HFFc6 (cell line): ENCODE results near the gene NDC1. TPM values are rescaled to one million over a fixed set of nuclear protein-coding genes. Genes with fewer than 3 reads are reported as not detected.

Experiments
- DNase-seq: peaks from one replicate; pipeline ENCODE4 v3.0.0-alpha.2; 2018
- H3K27ac Mint-ChIP-seq: 2 replicates; pipeline ENCODE4 v1.8.0; 2020; ENCODE audit warnings: mild to moderate bottlenecking, mixed read lengths
- H3K27me3 Mint-ChIP-seq: 2 replicates; pipeline ENCODE4 v1.8.0; 2021; ENCODE audit warnings: mild to moderate bottlenecking, moderate library complexity, mixed read lengths; ENCODE audit not compliant: insufficient read depth
- H3K36me3 Mint-ChIP-seq: 2 replicates; pipeline ENCODE4 v1.8.0; 2021; ENCODE audit warnings: low read depth, mixed read lengths
- H3K4me1 Mint-ChIP-seq: 2 replicates; pipeline ENCODE4 v1.8.0; 2020; ENCODE audit warnings: low read depth, mixed read lengths
- H3K4me3 Mint-ChIP-seq: 2 replicates; pipeline ENCODE4 v1.8.0; 2020; ENCODE audit warnings: mild to moderate bottlenecking, moderate library complexity, mixed read lengths
- H3K9me3 Mint-ChIP-seq: 2 replicates; pipeline ENCODE4 v1.8.0; 2020; ENCODE audit warnings: mild to moderate bottlenecking, mixed read lengths
- total RNA-seq, 6 experiments: library from RNA; stranded (reverse); fragmentation: NEBNext Ultra II Directional; extraction: Animal tissue kit (Norgen Biotek cat#: 25700); gene quantifications; 2 replicates in 1 of 6; 3 replicates in 5 of 6; pipeline ENCODE4 v1.2.3, GENCODE V29; 2021
- TF ChIP-seq, protein P1 (sequence below): fragments of 200-600 bp; sonication (generic); IDR thresholded peaks from 2 replicates; pipeline ENCODE4 v1.5.0; 2021; ENCODE audit warnings: antibody characterized with exemption, mild to moderate bottlenecking

Gene NDC1
- total RNA-seq, 6 experiments from 2014 or later = 15.3 to 27.2 (median 22.7) TPM

DNA sequence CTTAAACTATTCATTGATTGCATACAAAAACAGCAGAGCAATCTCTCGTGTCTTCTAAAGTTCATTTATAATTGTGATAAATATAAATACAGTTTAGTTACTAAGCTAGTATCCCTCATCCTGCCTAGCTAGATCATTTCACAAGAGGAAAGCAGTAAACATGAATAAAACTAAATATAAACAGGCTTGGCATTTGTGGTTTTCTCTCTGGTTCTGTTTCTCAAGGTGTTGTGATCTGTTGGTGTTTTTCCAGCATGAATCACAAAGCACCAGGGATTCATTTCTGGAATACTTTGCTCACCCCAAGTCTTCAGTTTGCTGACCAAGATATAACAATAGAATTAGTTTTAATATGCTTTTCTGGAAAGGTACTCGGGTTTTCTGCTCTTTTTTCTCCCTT lies 66.4 kb downstream of the NDC1 start:
- Mint-ChIP-seq H3K27me3 (no peaks in the 10 kb centered on the region; the same call in 1 of the 2 replicates), H3K9me3 (no peaks in the 10 kb centered on the region), H3K27ac (peak overlapping the region; percentile 6; the same call in 1 of the 2 replicates), H3K4me1 (peaks cover 33% of the 10 kb centered on the region), H3K36me3 (peaks cover 6% of the 10 kb centered on the region), H3K4me3 (no peak overlapping the region)
- TF ChIP-seq, protein P1, sequence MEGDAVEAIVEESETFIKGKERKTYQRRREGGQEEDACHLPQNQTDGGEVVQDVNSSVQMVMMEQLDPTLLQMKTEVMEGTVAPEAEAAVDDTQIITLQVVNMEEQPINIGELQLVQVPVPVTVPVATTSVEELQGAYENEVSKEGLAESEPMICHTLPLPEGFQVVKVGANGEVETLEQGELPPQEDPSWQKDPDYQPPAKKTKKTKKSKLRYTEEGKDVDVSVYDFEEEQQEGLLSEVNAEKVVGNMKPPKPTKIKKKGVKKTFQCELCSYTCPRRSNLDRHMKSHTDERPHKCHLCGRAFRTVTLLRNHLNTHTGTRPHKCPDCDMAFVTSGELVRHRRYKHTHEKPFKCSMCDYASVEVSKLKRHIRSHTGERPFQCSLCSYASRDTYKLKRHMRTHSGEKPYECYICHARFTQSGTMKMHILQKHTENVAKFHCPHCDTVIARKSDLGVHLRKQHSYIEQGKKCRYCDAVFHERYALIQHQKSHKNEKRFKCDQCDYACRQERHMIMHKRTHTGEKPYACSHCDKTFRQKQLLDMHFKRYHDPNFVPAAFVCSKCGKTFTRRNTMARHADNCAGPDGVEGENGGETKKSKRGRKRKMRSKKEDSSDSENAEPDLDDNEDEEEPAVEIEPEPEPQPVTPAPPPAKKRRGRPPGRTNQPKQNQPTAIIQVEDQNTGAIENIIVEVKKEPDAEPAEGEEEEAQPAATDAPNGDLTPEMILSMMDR = no peak
- peak; percentile 82 for DNase-seq

DNA sequence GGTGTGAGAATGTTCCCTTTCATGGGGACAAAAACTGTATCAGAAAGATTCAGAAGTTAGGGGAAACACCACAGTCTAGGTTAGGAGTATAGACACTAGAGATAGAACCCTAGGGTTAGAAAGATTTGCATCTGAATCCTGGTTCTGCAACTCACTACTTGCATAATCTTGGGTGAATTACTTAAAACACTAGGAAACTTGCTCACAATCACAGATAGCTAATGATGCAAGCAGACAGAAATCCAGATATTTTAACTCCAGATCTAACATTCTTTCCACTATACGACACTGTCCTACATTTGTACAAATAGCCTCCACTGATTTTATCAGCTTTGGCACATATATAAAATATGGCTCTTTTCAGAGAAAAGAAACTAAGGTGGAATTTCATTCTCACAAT lies 68.3 kb downstream of the NDC1 start:
- no peaks in the 10 kb centered on the region for H3K27me3 Mint-ChIP-seq
- DNase-seq = peak; percentile 33
- H3K36me3 Mint-ChIP-seq = peaks cover 6% of the 10 kb centered on the region
- H3K4me1 Mint-ChIP-seq = peaks cover 52% of the 10 kb centered on the region
- H3K27ac Mint-ChIP-seq = no peak overlapping the region
- TF ChIP-seq, protein P1 = no peak
- no peaks in the 10 kb centered on the region for H3K9me3 Mint-ChIP-seq
- H3K4me3 Mint-ChIP-seq = no peak overlapping the region

DNA sequence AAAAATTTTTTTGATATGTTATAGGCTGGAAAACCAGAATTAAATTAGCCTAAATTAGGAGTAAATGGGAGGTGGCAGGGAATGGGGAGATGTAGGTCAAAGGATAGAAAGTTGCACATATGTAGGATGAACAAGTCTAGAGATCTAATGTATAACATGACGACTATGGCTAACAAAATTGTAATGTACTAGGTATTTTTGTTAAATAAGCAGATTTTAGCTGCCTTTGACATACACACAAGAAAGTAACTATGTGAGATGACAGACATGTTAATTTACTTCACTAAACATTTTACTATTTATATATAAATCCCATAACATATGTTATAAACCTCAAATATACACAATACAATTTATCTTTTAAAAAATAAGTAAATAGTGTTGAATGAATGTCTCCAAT lies 68.9 kb downstream of the NDC1 start:
- Mint-ChIP-seq H3K27ac (no peak overlapping the region; the same call in 1 of the 2 replicates), H3K4me3 (no peak overlapping the region)

DNA sequence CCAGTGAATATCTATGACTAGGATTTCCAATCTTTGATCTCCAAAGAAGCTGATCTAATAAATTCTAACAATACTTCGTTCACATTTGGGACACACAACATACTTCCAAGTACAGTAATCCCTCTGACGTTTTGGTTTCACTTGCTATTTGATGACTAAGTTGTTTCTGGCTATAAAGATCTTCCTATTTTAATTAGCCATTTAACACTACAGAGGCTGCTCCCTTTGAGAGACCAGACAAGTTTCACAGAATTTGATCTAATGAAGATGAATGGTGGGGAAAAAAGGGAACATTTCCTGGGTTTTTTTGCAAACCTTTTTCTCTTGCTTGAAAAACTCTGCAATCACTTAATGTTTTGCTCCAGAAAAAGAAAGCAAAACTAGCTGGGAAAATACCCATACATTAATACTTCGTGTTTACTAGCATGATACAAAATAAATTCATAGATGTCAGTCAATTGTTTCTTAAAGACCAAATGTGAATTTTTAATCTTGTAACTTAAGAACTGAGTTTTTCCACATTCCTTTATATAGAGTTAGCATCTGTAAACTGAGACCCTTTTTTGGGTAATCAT lies 71.2 kb downstream of the NDC1 start:
- Mint-ChIP-seq H3K27me3 (no peaks in the 10 kb centered on the region), H3K9me3 (no peaks in the 10 kb centered on the region), H3K4me1 (peaks cover 45% of the 10 kb centered on the region), H3K36me3 (peaks cover 6% of the 10 kb centered on the region), H3K4me3 (peak overlapping the region; percentile 86), H3K27ac (peak overlapping the region; percentile 90)
- TF ChIP-seq, protein P1 = no peak
- DNase-seq = peak; percentile 37

More for the DNA sequence above, 68.9 kb downstream of the NDC1 start:
- Mint-ChIP-seq H3K36me3 (peaks cover 6% of the 10 kb centered on the region), H3K4me1 (peaks cover 52% of the 10 kb centered on the region), H3K9me3 (no peaks in the 10 kb centered on the region), H3K27me3 (no peaks in the 10 kb centered on the region)
- no peak for DNase-seq
- TF ChIP-seq, protein P1 = no peak

DNA sequence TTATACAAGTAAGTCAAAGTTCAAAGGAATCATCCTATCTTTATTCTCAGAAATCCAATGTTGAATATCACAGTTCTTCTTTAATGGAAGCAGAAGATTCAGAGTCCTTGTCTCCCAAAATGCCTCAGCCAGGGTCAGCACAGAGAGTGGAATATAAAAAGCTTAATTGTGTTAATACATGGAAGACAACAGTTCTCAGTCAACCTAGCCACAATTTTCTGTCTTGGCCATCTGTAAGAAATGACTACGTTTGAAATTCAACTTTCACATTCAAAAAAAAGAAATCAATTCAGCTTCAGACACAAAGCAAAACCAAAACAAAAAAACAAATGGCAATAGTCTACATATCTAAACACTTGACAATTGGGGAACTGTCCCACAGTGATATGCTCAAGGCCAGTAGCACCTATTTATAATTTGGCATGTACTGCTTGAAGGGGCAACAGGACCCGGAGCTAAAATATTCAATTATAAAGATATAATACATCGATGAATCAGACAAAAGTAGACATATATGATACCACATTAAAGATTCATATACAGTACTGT lies 71.8 kb downstream of the NDC1 start:
- DNase-seq = no peak
- Mint-ChIP-seq H3K36me3 (peaks cover 6% of the 10 kb centered on the region), H3K4me3 (peak overlapping the region; percentile 86), H3K9me3 (no peaks in the 10 kb centered on the region), H3K27ac (peak overlapping the region; percentile 90), H3K4me1 (peaks cover 39% of the 10 kb centered on the region), H3K27me3 (no peaks in the 10 kb centered on the region)
- TF ChIP-seq, protein P1 = no peak
